ENCODE measurements around the gene ZNF749.
"Not testable (repeated sequence)": the region's sequence is repeated elsewhere in the genome, so short reads cannot be mapped to it uniquely, and the experiment has no call there.

Gene ZNF749

GRCh38 chr19:57466489-57466888 is 31.4 kb downstream of the ZNF749 start:
- no peak for DNase-seq

GRCh38 chr19:57473646-57474045 is 38.5 kb downstream of the ZNF749 start:
- no peak for DNase-seq

- DNase-seq = peak; percentile 96
Observed at GRCh38 chr19:57477191-57478008, 42.3 kb downstream of the ZNF749 start, which contains the start of gene ZNF772. ZNF772 (minus strand) TSS chr19:57477566; CDS start chr19:57477309, 257 bp downstream.

GRCh38 chr19:57487477-57488298 is 52.6 kb downstream of the ZNF749 start, which contains the start of gene ZNF419:
ZNF419 (plus strand) TSS chr19:57487750; CDS start chr19:57487951, 201 bp downstream.
- peak; percentile 67 for DNase-seq

GRCh38 chr19:57488299-57488644 is 53.1 kb downstream of the ZNF749 start:
- not testable (repeated sequence) for DNase-seq

Measured in NCI-H1694 treated with DMSO at 0.1 percent for 48 hours (cell line).